Endothelial cell (in vitro differentiated cells): ENCODE data around the gene MTMR11. TPM values are rescaled to one million over a fixed set of nuclear protein-coding genes. Genes with fewer than 3 reads are reported as not detected.

Experiments
- DNase-seq: peaks from one replicate; pipeline ENCODE4 v3.0.0; 2021; ENCODE audit warnings: low spot score
- H3K27ac Mint-ChIP-seq: one replicate; pipeline ENCODE4 v1.8.0; 2021; ENCODE audit warnings: mixed read lengths, inconsistent platforms; ENCODE audit not compliant: unreplicated experiment
- H3K27me3 Mint-ChIP-seq: one replicate; pipeline ENCODE4 v1.8.0; 2021; ENCODE audit warnings: mild to moderate bottlenecking, moderate library complexity, mixed read lengths, inconsistent platforms; ENCODE audit not compliant: unreplicated experiment
- H3K36me3 Mint-ChIP-seq: one replicate; pipeline ENCODE4 v1.8.0; 2021; ENCODE audit warnings: mild to moderate bottlenecking, low read depth, mixed read lengths, inconsistent platforms; ENCODE audit not compliant: unreplicated experiment
- H3K4me1 Mint-ChIP-seq: one replicate; pipeline ENCODE4 v1.8.0; 2021; ENCODE audit warnings: mild to moderate bottlenecking, mixed read lengths, inconsistent platforms; ENCODE audit not compliant: unreplicated experiment
- H3K4me3 Mint-ChIP-seq: one replicate; pipeline ENCODE4 v1.8.0; 2021; ENCODE audit warnings: mild to moderate bottlenecking, mixed read lengths, inconsistent platforms; ENCODE audit not compliant: unreplicated experiment
- H3K9me3 Mint-ChIP-seq: one replicate; pipeline ENCODE4 v1.8.0; 2021; ENCODE audit warnings: mixed read lengths, inconsistent platforms; ENCODE audit not compliant: unreplicated experiment
- CTCF ChIP-seq: fragments of 200-600 bp; sonication (generic); IDR thresholded peaks from one replicate; pipeline ENCODE4 v1.5.0; 2021; ENCODE audit warnings: antibody characterized with exemption; ENCODE audit not compliant: unreplicated experiment
- total RNA-seq: library from RNA; stranded (reverse); fragmentation: NEBNext Ultra II Directional; extraction: Animal tissue kit (Norgen Biotek cat#: 25700); gene quantifications from one replicate; pipeline ENCODE4 v1.2.1, GENCODE V29; 2021; ENCODE audit not compliant: unreplicated experiment

The MTMR11 gene
- total RNA-seq, 1 donor from 2014 or later, result 10.3 TPM

- H3K4me1 Mint-ChIP-seq, result peaks cover 4% of the 10 kb centered on the region
- no peak overlapping the region for H3K4me3 Mint-ChIP-seq
- H3K36me3 Mint-ChIP-seq, result peaks cover 20% of the 10 kb centered on the region
- no peak for TF ChIP-seq CTCF
- H3K27ac Mint-ChIP-seq, result peak overlapping the region; percentile 53
- H3K27me3 Mint-ChIP-seq, result peaks cover 1% of the 10 kb centered on the region
- no peak for DNase-seq
- no peaks in the 10 kb centered on the region for H3K9me3 Mint-ChIP-seq
These were observed 40.7 kb upstream of the MTMR11 start for GRCh38 chr1:149977345-149977744.

GRCh38 chr1:149972547-149972946 lies 35.9 kb upstream of the MTMR11 start:
- no peaks in the 10 kb centered on the region for H3K4me1 Mint-ChIP-seq
- H3K9me3 Mint-ChIP-seq, result no peaks in the 10 kb centered on the region
- no peak overlapping the region for H3K27ac Mint-ChIP-seq
- no peak for DNase-seq
- H3K27me3 Mint-ChIP-seq, result peaks cover 1% of the 10 kb centered on the region
- peaks cover 16% of the 10 kb centered on the region for H3K36me3 Mint-ChIP-seq
- no peak overlapping the region for H3K4me3 Mint-ChIP-seq
- no peak for TF ChIP-seq CTCF

- Mint-ChIP-seq H3K36me3 (peaks cover 18% of the 10 kb centered on the region), H3K4me1 (peaks cover 2% of the 10 kb centered on the region), H3K27me3 (peaks cover 1% of the 10 kb centered on the region), H3K9me3 (no peaks in the 10 kb centered on the region), H3K4me3 (no peak overlapping the region), H3K27ac (no peak overlapping the region)
- TF ChIP-seq CTCF, result no peak
- no peak for DNase-seq
These were observed 31.0 kb upstream of the MTMR11 start for GRCh38 chr1:149967646-149968045.

GRCh38 chr1:149967041-149967440 lies 30.4 kb upstream of the MTMR11 start:
- H3K27ac Mint-ChIP-seq, result peak overlapping the region; percentile 20
- H3K27me3 Mint-ChIP-seq, result peaks cover 1% of the 10 kb centered on the region
- H3K4me3 Mint-ChIP-seq, result no peak overlapping the region
- H3K9me3 Mint-ChIP-seq, result no peaks in the 10 kb centered on the region
- DNase-seq, result no peak
- peaks cover 17% of the 10 kb centered on the region for H3K36me3 Mint-ChIP-seq
- no peak for TF ChIP-seq CTCF
- peaks cover 8% of the 10 kb centered on the region for H3K4me1 Mint-ChIP-seq

GRCh38 chr1:149966405-149966804 lies 29.7 kb upstream of the MTMR11 start:
- Mint-ChIP-seq H3K27ac (no peak overlapping the region), H3K27me3 (peaks cover 2% of the 10 kb centered on the region), H3K9me3 (no peaks in the 10 kb centered on the region), H3K36me3 (peaks cover 17% of the 10 kb centered on the region), H3K4me1 (peaks cover 9% of the 10 kb centered on the region), H3K4me3 (no peak overlapping the region)
- no peak for TF ChIP-seq CTCF
- DNase-seq, result no peak
